Coronary artery (tissue), 2 donors: ENCODE data around the gene SYNDIG1.

Experiments
- DNase-seq: peaks from one replicate; pipeline ENCODE4 v3.0.0-alpha.2; 2017; ENCODE audit warnings: low spot score
- H3K27ac ChIP-seq, 2 donors: fragments of 200-600 bp; sonication (generic); one replicate each; pipeline ENCODE4 v1.5.1; 2016 to 2019
- H3K4me3 ChIP-seq: fragments of 200-600 bp; sonication (generic); 2 replicates; pipeline ENCODE4 v1.5.1; 2016; ENCODE audit warnings: mild to moderate bottlenecking, moderate library complexity
- CTCF ChIP-seq: fragments of 200-600 bp; sonication (generic); IDR thresholded peaks from one replicate; pipeline ENCODE4 v1.5.1; 2019; ENCODE audit warnings: antibody characterized with exemption

SYNDIG1 gene

DNA sequence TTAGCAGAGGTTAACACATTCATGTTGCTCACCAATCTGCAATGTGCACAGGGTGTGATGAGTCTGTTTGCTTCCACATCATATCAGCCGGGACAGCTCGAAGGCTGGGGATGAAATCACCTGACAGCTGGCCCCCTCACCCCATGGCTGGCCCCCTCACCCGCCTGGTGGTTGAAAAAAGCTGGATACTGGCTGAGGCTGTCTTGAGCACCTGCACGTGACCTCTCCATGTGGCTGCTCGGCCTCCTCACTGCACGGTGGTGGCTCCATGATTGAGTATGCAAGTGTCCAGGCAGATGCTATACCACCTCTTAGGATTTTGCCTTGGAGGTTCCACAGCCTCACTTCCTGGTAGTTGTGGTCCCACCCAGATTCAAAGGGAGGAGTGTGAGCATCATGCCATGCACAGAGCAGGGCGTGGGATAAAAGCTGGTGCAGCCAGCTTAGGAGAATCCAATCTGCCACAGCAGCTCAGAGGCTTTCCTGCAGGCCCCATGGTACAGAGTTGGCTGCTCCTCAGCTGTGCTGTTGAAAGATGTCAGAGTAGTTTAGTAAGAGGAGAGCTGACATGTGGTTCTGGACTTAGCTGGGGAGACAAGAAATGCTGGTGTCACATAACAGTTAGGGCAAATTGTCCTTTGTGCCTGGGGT lies 29.6 kb upstream of the SYNDIG1 start:
- Histone ChIP-seq H3K4me3 (no peak overlapping the region), H3K27ac (no peak overlapping the region)
- no peak for DNase-seq
- no peak for TF ChIP-seq CTCF

DNA sequence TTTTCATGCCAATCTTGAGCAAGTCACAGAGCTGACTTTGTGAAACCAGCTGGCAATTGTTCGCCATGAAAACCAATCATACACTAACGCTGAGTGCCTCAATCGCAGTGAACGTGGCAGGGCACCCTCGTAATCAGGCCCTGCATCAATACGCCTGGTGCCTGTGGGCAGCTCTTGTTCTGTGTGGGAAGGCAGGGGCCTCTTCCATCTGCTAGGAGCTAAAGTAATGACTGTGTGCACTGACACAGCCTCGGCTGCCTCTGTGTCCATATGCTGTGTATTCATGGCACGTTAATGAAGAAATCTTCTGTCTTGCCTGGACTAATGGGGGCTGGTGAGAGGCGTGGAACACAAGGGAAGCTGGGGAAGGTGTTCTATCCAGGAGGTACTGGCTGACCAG lies 27.8 kb upstream of the SYNDIG1 start:
- DNase-seq, result no peak
- no peak overlapping the region for H3K27ac ChIP-seq
- no peak overlapping the region for H3K4me3 ChIP-seq
- no peak for TF ChIP-seq CTCF

DNA sequence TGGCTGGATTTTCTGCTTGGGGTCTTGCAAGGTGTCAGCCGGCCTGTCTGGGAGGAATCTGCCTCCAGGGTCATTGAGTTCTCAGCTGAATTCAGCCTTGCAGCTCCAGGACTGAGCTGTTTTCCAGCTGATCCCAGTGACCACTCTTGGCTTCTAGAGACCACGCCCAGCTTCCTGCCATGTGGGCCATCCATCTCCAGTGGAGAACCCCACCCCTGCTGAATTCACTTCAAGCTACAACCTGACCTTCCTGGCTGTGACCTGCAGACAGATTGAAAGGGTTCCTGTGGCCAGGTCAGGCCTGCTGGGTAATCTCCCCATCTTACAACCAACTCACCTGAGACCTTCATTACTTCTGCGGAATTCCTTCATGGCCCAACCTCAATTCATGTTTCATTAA lies 26.5 kb upstream of the SYNDIG1 start:
- DNase-seq, result peak; percentile 52
- H3K4me3 ChIP-seq, result no peak overlapping the region
- no peak overlapping the region for H3K27ac ChIP-seq
- no peak for TF ChIP-seq CTCF

DNA sequence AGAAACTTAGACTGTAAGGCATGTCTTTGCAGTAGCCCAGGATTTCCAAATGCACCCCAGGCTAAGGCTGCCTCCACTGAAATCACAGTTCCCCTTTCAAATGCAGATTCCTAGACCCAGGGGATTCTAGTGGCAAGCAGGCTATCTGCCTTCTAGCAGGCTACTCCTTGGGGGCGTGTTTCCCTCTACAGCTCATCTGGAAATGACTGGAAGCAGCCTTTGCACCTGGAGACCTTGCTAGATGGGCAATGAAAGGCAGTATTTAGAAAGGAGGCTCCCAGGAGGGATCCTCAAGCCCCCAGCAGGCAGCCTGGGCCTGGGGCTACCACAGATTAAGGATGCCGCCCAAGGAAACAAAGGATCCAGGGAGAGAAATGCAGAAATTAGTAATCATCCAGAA lies 26.0 kb upstream of the SYNDIG1 start:
- TF ChIP-seq CTCF, result no peak
- DNase-seq, result no peak
- Histone ChIP-seq H3K27ac (no peak overlapping the region), H3K4me3 (no peak overlapping the region)

DNA sequence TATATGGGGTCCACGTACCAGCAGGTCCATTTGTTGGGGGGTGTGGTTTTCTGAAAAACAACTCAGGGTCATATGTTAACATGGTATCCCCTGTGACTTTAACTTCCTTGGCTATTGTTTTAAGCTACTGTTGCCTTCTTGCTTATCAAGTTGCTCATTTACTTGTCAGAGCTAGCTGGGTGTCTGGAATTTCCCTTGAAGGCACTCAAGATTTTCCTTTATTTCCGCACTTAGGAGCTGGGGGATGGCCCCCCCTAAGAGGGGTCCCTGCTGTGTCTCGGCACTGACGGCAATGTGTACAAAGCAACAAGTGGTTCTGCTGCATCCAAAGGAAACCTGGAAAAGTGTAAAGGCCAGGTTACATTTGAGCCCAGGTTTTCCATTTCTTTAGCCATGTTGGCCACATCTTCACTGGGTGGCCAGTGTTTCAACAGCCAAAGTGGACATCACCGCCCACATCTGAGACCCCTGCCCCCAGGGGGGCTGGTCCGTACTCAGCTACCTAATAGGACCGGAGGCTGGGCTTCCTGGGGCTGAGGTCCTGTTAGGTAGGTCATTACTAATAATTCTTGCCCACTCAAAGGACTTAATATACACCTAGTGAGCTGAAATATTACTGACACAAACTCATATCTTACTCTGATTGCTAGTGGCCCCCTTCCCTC lies 24.8 kb upstream of the SYNDIG1 start:
- no peak for DNase-seq
- H3K4me3 ChIP-seq, result no peak overlapping the region
- no peak overlapping the region for H3K27ac ChIP-seq
- no peak for TF ChIP-seq CTCF

DNA sequence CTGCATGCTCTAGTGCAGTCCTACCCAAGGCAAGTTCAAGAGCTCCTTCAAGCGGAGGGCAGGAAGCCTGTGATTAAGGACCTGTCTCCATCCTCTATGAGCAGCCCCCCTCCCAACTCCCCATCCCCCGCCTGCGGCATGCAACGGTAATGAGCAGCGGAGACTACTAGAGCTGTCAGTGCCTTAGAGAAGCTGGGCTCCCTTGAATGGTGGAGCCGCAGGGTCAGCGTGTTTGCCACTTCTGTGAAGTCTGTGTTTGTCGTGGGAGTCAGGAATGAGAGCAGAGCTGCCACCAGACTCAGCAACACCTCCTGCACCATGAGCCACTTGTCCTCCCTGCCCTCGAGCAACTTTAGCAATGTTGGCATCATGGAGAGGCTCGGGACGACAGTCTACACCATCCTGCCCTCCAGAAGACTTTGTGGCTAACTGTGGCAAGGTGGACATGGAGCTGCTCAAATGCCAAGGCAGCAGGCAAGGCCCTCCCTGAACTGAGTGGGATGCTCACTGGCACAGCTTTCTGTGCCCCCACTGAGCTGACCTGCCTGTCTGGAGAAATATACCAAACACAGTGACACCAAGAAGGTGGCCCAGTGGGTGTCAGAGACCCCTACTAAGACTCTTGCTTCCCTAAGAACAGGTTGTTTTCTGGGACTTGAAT lies 23.8 kb upstream of the SYNDIG1 start:
- no peak overlapping the region for H3K27ac ChIP-seq
- TF ChIP-seq CTCF, result no peak
- no peak overlapping the region for H3K4me3 ChIP-seq
- DNase-seq, result peak; percentile 57

GRCh38 chr20:24446811-24447210 lies 22.6 kb upstream of the SYNDIG1 start:
- Histone ChIP-seq H3K27ac (no peak overlapping the region), H3K4me3 (no peak overlapping the region)
- TF ChIP-seq CTCF, result no peak
- DNase-seq, result peak; percentile 41
